Prostate gland (tissue), 2 donors: ENCODE data around the gene UQCRHL.
A peak's percentile ranks its signal among the peaks of the same experiment; 100 is the strongest.

Source experiments
- POLR2A ChIP-seq: fragments of 450-650 bp; IDR thresholded peaks from one replicate; pipeline ENCODE4 v1.6.1; 2016; ENCODE audit warnings: antibody characterized with exemption, mild to moderate bottlenecking
- POLR2AphosphoS5 ChIP-seq: sonication (generic); formaldehyde crosslinking; IDR thresholded peaks from one replicate; pipeline ENCODE4 v1.6.1; 2017; ENCODE audit warnings: antibody characterized with exemption
- TF ChIP-seq, protein P1 (sequence below), 4 experiments: fragments of 200-600 bp in 2 of 4; fragments of 450-650 bp in 2 of 4; sonication (generic) in 2 of 4; IDR thresholded peaks; 1 replicate in 3 of 4; 2 replicates in 1 of 4; pipeline ENCODE4 v1.5.1; 2016 to 2019; ENCODE audit warnings: antibody characterized with exemption in 4 of 4, mild to moderate bottlenecking in 2 of 4, moderate library complexity in 2 of 4

DNA sequence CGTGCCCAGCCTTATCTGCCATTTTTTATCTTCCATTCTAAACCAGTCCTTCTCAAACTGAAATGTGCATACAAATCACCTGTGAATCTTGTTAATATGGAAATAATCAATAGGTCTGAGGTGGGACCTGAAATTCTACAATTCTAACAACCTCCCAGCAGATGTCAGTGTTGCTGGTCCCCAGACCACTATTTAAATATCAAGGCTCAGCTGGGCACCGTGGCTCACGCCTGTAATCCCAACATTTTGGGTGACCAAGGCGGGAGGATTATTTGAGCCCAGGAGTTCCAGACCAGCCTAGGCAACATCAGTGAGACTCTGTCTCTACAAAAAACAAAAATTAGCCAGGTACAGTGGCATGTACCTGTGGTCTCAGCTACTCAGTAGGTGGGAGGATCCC, 4.1 kb downstream of the UQCRHL start:
- TF ChIP-seq POLR2AphosphoS5 (no peak), POLR2A (no peak)
- TF ChIP-seq, protein P1, sequence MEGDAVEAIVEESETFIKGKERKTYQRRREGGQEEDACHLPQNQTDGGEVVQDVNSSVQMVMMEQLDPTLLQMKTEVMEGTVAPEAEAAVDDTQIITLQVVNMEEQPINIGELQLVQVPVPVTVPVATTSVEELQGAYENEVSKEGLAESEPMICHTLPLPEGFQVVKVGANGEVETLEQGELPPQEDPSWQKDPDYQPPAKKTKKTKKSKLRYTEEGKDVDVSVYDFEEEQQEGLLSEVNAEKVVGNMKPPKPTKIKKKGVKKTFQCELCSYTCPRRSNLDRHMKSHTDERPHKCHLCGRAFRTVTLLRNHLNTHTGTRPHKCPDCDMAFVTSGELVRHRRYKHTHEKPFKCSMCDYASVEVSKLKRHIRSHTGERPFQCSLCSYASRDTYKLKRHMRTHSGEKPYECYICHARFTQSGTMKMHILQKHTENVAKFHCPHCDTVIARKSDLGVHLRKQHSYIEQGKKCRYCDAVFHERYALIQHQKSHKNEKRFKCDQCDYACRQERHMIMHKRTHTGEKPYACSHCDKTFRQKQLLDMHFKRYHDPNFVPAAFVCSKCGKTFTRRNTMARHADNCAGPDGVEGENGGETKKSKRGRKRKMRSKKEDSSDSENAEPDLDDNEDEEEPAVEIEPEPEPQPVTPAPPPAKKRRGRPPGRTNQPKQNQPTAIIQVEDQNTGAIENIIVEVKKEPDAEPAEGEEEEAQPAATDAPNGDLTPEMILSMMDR (IDR thresholded peaks at IDR 0.05), result peak in 3 of 4 experiments; percentile 20 to 41 (median 37)
